Activated naive CD8-positive, alpha-beta T cell treated with anti-CD3 and anti-CD28 coated beads, Interleukin-2, amount 10 ng/mL, durations not matched to agents 7 days and 5 days (primary cell): ENCODE data around the gene ZFAND5. TPM values are rescaled to one million over a fixed set of nuclear protein-coding genes. Genes with fewer than 3 reads are reported as not detected.

Experiments used
- ATAC-seq: fragments of 150-1000 bp; cut with Tn5 transposase; one replicate; pipeline ENCODE4 v1.10.0; 2021; ENCODE audit warnings: low read depth, moderate library complexity
- POLR2A ChIA-PET: fragments of 350-600 bp; sonication (Branson Sonifier 250); formaldehyde crosslinking; loops from one replicate; lab custom pipeline; 2021; ENCODE audit warnings: antibody characterized with exemption; lab: Charles Lee
- DNase-seq: peaks from one replicate; pipeline ENCODE4 v3.0.0; 2021
- H3K27ac Mint-ChIP-seq: one replicate; pipeline ENCODE4 v1.8.0; 2022; ENCODE audit warnings: mild to moderate bottlenecking, mixed read lengths
- H3K27me3 Mint-ChIP-seq: one replicate; pipeline ENCODE4 v1.8.0; 2022; ENCODE audit warnings: mild to moderate bottlenecking, moderate library complexity, mixed read lengths
- H3K36me3 Mint-ChIP-seq: one replicate; pipeline ENCODE4 v1.8.0; 2021; ENCODE audit warnings: mild to moderate bottlenecking, mixed read lengths
- H3K4me1 Mint-ChIP-seq: one replicate; pipeline ENCODE4 v1.8.0; 2021; ENCODE audit warnings: mixed read lengths
- H3K4me3 Mint-ChIP-seq: one replicate; pipeline ENCODE4 v1.8.0; 2022; ENCODE audit warnings: mild to moderate bottlenecking, moderate library complexity, mixed read lengths
- H3K9me3 Mint-ChIP-seq: one replicate; pipeline ENCODE4 v1.8.0; 2021; ENCODE audit warnings: mixed read lengths
- total RNA-seq, 2 experiments: library from RNA; stranded (reverse); gene quantifications; one replicate each; pipeline ENCODE4 v1.2.3, GENCODE V29; 2021

ZFAND5 gene
- total RNA-seq, 2 experiments from 2014 or later = 83.3 to 83.7 TPM

GRCh38 chr9:72383978-72384709 is 19.1 kb upstream of the ZFAND5 start:
- H3K36me3 Mint-ChIP-seq = no peaks in the 10 kb centered on the region
- no peak overlapping the region for H3K4me3 Mint-ChIP-seq
- H3K9me3 Mint-ChIP-seq = no peaks in the 10 kb centered on the region
- DNase-seq (no peak), ATAC-seq (no peak)
- no peaks in the 10 kb centered on the region for H3K4me1 Mint-ChIP-seq
- H3K27ac Mint-ChIP-seq = no peak overlapping the region
- H3K27me3 Mint-ChIP-seq = peaks cover 6% of the 10 kb centered on the region
- POLR2A ChIA-PET = no interaction called here

DNA sequence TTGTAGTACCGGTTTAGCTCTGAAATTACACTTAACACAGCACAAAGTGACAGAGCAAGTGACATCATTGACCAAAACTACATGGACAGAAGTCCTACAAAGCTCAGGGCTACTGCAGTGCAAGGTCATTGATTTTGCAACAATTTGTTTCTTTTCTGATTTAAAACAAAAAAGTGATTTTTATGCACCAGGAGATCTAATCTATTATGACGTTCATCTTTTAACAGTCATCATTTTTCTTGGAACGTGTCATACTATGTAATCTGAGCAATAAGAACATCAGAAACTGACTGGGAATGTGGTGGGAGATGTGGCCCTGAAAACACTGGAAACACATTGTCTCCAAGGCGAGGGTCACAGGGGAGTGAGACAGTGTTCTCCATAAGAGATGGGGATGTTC is 17.4 kb upstream of the ZFAND5 start:
- Mint-ChIP-seq H3K27ac (no peak overlapping the region), H3K4me1 (no peaks in the 10 kb centered on the region), H3K9me3 (no peaks in the 10 kb centered on the region), H3K36me3 (no peaks in the 10 kb centered on the region), H3K4me3 (no peak overlapping the region), H3K27me3 (peaks cover 6% of the 10 kb centered on the region)
- ATAC-seq = no peak
- POLR2A ChIA-PET = no interaction called here
- no peak for DNase-seq

GRCh38 chr9:72377041-72377440 is 12.0 kb upstream of the ZFAND5 start:
- Mint-ChIP-seq H3K9me3 (no peaks in the 10 kb centered on the region), H3K4me1 (no peaks in the 10 kb centered on the region), H3K36me3 (no peaks in the 10 kb centered on the region), H3K4me3 (no peak overlapping the region), H3K27me3 (peaks cover 7% of the 10 kb centered on the region), H3K27ac (no peak overlapping the region)
- ATAC-seq (no peak), DNase-seq (no peak)
- POLR2A ChIA-PET = no interaction called here

DNA sequence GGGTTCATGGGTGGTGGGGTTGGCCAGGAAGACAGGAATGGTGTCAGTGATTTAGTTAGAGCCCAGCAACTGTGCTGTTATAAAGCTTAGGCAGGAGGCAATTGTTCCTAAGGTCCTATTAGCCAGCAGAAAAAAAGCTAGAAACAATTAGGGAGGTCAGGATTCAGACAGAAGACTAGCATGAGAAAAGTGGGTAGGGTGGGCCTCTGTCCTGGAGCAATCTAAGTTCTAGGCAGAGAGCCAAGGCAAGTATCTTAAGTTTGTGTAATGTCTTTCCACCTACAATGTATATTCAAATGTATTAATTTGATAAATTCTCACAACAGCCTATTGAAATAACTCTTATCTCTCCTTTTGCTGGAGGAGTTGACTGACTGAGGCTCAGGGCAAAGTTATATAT is 6.1 kb upstream of the ZFAND5 start:
- Mint-ChIP-seq H3K9me3 (no peaks in the 10 kb centered on the region), H3K27me3 (peaks cover 3% of the 10 kb centered on the region), H3K27ac (no peak overlapping the region), H3K4me3 (no peak overlapping the region), H3K36me3 (no peaks in the 10 kb centered on the region), H3K4me1 (no peaks in the 10 kb centered on the region)
- no peak for DNase-seq
- POLR2A ChIA-PET = no interaction called here
- no peak for ATAC-seq

- H3K27ac Mint-ChIP-seq = peak overlapping the region; percentile 91
- H3K9me3 Mint-ChIP-seq = no peaks in the 10 kb centered on the region
- H3K36me3 Mint-ChIP-seq = peaks cover 2% of the 10 kb centered on the region
- DNase-seq (peak; percentile 73), ATAC-seq (peak; percentile 39)
- no peaks in the 10 kb centered on the region for H3K27me3 Mint-ChIP-seq
- POLR2A ChIA-PET = interaction anchor here (0.6 to 3.2 kb wide), 12 partner anchors 10 to 1880 kb away, joined by 3 to 17 read pairs (median 4); no protein-coding TSS in a partner anchor
- peaks cover 26% of the 10 kb centered on the region for H3K4me1 Mint-ChIP-seq
- H3K4me3 Mint-ChIP-seq = peak overlapping the region; percentile 81
Measured at GRCh38 chr9:72365525-72366256, 683 bp upstream of the ZFAND5 start.

DNA sequence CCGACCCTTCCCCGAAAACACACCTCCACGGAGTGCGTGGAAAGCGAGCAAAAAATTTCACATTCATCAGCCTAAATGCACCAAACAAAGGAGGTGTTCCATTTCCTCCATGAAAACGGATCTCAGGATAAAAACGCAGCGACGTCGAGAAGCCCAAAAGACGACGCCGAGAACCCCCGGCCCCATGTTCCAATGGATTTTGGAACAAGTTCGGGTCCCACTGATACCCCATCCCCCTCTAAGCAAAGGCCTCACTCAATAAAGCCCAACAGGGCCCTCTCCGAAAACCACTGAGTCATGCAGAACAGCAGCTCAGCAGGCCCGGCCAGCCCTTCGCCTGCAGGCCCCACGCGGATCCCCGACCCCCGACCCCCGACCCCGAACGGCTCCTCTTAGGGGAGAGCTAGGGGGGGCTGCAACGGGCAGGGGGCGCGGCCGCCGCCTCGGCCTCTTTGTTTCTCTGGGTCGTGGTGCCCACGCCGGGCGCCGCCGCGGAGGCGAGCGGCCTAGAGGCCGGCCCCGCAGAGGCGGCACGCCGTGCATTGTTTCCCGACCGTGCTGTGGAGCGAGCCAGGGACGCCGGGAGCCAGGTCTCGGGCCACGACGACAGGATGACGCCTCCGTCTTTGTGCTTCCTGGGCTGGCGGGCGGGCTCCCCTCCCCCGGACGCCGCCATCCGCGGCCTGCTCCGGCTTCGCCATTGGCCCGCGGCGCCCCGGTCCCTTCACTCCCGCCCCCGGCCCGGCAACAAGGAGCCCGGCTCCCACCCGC is 915 bp downstream of the ZFAND5 start:
- ATAC-seq (peak; percentile 59), DNase-seq (peak; percentile 78)
- Mint-ChIP-seq H3K36me3 (peaks cover 14% of the 10 kb centered on the region), H3K9me3 (no peaks in the 10 kb centered on the region), H3K4me1 (peaks cover 28% of the 10 kb centered on the region), H3K27ac (peak overlapping the region; percentile 92), H3K4me3 (peak overlapping the region; percentile 92), H3K27me3 (no peaks in the 10 kb centered on the region)
- POLR2A ChIA-PET = interaction anchor here (1.0 to 3.2 kb wide), 4 partner anchors 83 to 438 kb away, joined by 3 to 17 read pairs (median 4); no protein-coding TSS in a partner anchor

- Mint-ChIP-seq H3K4me1 (peaks cover 34% of the 10 kb centered on the region), H3K27ac (peak overlapping the region; percentile 78), H3K27me3 (no peaks in the 10 kb centered on the region), H3K36me3 (peaks cover 18% of the 10 kb centered on the region), H3K9me3 (no peaks in the 10 kb centered on the region), H3K4me3 (peak overlapping the region; percentile 92)
- no peak for ATAC-seq
- no peak for DNase-seq
- POLR2A ChIA-PET = no interaction called here
Measured at GRCh38 chr9:72363236-72363635, 1.8 kb downstream of the ZFAND5 start.

DNA sequence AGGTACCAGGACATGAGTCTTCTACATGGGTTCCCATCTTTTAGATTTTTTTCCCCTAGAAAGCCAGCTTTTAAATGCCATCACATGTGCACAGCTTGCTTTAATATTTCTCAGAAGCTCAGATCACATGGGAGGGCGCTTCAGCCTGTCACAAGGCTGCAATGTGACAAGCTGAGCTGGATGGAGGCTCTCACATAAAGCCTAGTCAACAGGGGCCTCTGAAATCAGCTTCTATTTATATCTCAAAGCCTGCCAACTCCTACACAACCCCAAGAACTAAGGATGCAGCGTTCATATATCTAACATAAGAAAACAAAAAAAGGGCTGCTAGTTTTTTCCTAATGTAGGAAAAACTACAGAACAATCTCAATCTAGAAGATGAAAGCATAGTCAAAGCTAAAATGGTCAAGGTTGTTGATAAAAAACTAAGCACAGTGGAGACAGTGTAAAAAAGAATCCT is 2.3 kb downstream of the ZFAND5 start:
- H3K9me3 Mint-ChIP-seq = no peaks in the 10 kb centered on the region
- DNase-seq = no peak
- peaks cover 21% of the 10 kb centered on the region for H3K36me3 Mint-ChIP-seq
- H3K4me1 Mint-ChIP-seq = peaks cover 38% of the 10 kb centered on the region
- peak overlapping the region; percentile 85 for H3K27ac Mint-ChIP-seq
- peak; percentile 24 for ATAC-seq
- POLR2A ChIA-PET = interaction anchor here (0.8 kb wide), 1 partner anchor 452 kb away, joined by 5 read pairs; the partner anchor contains the start of genes ABHD17B and C9orf85
- no peaks in the 10 kb centered on the region for H3K27me3 Mint-ChIP-seq
- peak overlapping the region; percentile 92 for H3K4me3 Mint-ChIP-seq

GRCh38 chr9:72362118-72362531 is 2.9 kb downstream of the ZFAND5 start:
- H3K4me3 Mint-ChIP-seq = peak overlapping the region; percentile 92
- H3K36me3 Mint-ChIP-seq = peaks cover 26% of the 10 kb centered on the region
- H3K9me3 Mint-ChIP-seq = no peaks in the 10 kb centered on the region
- POLR2A ChIA-PET = interaction anchor here (0.8 kb wide), 1 partner anchor 451 kb away, joined by 5 read pairs; the partner anchor contains the start of genes ABHD17B and C9orf85
- no peak for ATAC-seq
- DNase-seq = no peak
- H3K4me1 Mint-ChIP-seq = peaks cover 38% of the 10 kb centered on the region
- no peaks in the 10 kb centered on the region for H3K27me3 Mint-ChIP-seq
- H3K27ac Mint-ChIP-seq = no peak overlapping the region

DNA sequence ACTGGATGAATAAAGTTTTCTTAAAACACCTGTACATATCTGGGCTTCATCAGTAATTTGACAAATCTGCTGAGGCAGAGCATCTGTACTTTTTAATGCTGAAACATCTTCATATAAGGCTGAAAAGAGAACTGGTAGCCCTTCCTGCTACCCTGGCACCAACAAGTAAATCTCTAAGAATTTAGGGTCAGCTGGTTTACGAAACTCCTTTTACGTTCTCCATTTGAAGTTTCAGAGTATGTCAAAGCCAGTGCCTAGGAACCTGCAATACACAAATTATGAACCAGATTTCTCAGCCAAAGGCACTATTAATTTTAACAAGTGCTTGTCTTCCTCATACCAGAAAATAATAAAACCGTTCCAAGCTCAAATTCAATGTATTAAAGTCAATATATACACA is 3.8 kb downstream of the ZFAND5 start:
- H3K9me3 Mint-ChIP-seq = no peaks in the 10 kb centered on the region

GRCh38 chr9:72360324-72360723 is 4.7 kb downstream of the ZFAND5 start:
- POLR2A ChIA-PET = no interaction called here
- peaks cover 43% of the 10 kb centered on the region for H3K36me3 Mint-ChIP-seq
- H3K4me1 Mint-ChIP-seq = peaks cover 37% of the 10 kb centered on the region
- no peak overlapping the region for H3K4me3 Mint-ChIP-seq
- no peaks in the 10 kb centered on the region for H3K9me3 Mint-ChIP-seq
- no peak overlapping the region for H3K27ac Mint-ChIP-seq
- no peaks in the 10 kb centered on the region for H3K27me3 Mint-ChIP-seq
- ATAC-seq (no peak), DNase-seq (no peak)

More for the DNA sequence above, 3.8 kb downstream of the ZFAND5 start:
- POLR2A ChIA-PET = no interaction called here
- DNase-seq (no peak), ATAC-seq (no peak)
- H3K27ac Mint-ChIP-seq = no peak overlapping the region
- no peaks in the 10 kb centered on the region for H3K27me3 Mint-ChIP-seq
- H3K36me3 Mint-ChIP-seq = peaks cover 35% of the 10 kb centered on the region
- no peak overlapping the region for H3K4me3 Mint-ChIP-seq
- peaks cover 43% of the 10 kb centered on the region for H3K4me1 Mint-ChIP-seq

GRCh38 chr9:72356041-72356582 is 8.9 kb downstream of the ZFAND5 start:
- H3K27ac Mint-ChIP-seq = peak overlapping the region; percentile 35
- no peak for ATAC-seq
- POLR2A ChIA-PET = interaction anchor here (2.4 kb wide), 1 partner anchor 9 kb away, joined by 8 read pairs; the partner anchor contains the start of gene ZFAND5

More at GRCh38 chr9:72356041-72356582, 8.9 kb downstream of the ZFAND5 start:
- H3K4me3 Mint-ChIP-seq = no peak overlapping the region
- no peaks in the 10 kb centered on the region for H3K9me3 Mint-ChIP-seq
- H3K27me3 Mint-ChIP-seq = no peaks in the 10 kb centered on the region
- peaks cover 54% of the 10 kb centered on the region for H3K36me3 Mint-ChIP-seq
- DNase-seq = no peak
- peaks cover 20% of the 10 kb centered on the region for H3K4me1 Mint-ChIP-seq
